H54 (cell line): ENCODE results near the gene NXPH4.

Experiments
- DNase-seq: peaks from one replicate; pipeline ENCODE4 v3.0.0; 2011; ENCODE audit warnings: low spot score, mixed read lengths; ENCODE audit not compliant: insufficient read length
- FAIRE-seq: peaks from 3 replicates; lab custom pipeline; 2011; peaks lifted over from hg19 to GRCh38; lab: Jason Lieb, UNC
- POLR2A ChIP-seq: IDR thresholded peaks from 2 replicates; pipeline ENCODE4 v1.6.1; 2011; ENCODE audit warnings: low read depth, mild to moderate bottlenecking, low read length

NXPH4 gene

DNA sequence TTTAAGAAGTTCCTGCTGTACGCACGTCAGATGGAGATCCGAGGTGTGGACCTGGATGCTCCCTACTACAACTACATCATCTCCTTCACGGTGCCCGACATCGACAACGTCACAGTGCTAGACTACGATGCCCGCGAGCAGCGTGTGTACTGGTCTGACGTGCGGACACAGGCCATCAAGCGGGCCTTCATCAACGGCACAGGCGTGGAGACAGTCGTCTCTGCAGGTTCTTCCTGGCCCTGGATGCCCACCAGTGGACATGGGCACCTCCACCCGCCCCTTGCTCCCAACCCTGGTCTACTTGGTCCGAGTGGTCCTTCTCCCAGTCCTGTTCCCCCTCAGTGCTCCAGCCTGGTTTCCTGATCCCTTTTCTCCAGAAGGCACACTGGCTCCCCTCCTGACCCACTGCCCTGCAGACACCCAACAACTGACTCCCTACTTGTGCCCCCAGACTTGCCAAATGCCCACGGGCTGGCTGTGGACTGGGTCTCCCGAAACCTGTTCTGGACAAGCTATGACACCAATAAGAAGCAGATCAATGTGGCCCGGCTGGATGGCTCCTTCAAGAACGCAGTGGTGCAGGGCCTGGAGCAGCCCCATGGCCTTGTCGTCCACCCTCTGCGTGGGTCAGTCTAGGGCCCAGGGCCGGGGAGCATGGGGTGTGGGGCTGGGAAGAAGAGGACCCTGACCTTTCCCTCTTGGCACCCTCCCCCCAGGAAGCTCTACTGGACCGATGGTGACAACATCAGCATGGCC lies 37.1 kb upstream of the NXPH4 start:
- no peak for FAIRE-seq
- TF ChIP-seq POLR2A, result no peak
- DNase-seq, result no peak

DNA sequence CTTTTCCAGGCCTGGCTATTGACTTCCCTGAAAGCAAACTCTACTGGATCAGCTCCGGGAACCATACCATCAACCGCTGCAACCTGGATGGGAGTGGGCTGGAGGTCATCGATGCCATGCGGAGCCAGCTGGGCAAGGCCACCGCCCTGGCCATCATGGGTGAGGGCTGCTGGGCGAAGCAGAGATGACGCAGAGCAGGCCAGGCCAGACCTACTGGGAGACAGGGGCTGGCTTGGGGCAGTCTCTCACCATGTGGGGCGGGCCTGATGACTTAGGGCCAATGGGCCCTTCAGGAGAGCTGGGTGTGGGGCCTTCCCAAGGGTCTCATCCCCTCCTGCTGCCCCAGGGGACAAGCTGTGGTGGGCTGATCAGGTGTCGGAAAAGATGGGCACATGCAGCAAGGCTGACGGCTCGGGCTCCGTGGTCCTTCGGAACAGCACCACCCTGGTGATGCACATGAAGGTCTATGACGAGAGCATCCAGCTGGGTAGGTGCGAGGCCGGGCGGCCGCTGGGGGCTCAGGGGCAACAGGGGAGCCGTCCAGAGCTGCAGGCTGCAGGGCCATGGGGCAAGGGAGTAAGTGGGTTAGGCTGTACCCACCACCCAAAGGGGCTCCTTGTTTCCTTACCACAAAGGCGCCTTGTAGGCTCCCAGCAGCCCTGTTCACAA lies 36.1 kb upstream of the NXPH4 start:
- TF ChIP-seq POLR2A, result no peak
- DNase-seq (no peak), FAIRE-seq (no peak)

DNA sequence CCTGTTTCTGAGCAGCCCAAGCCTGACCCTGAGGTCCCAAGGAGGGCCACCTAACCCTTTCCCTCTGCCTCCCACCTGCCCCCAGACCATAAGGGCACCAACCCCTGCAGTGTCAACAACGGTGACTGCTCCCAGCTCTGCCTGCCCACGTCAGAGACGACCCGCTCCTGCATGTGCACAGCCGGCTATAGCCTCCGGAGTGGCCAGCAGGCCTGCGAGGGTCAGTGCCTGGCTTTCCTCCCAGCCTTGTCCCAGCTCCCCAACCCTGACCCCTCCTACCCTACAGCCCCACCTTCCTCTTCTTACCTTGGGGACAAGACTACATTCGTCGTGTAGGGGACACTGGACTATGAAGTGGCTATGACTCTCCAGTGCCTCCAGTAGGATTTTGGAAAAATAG lies 35.5 kb upstream of the NXPH4 start:
- no peak for DNase-seq
- no peak for FAIRE-seq
- TF ChIP-seq POLR2A, result no peak

DNA sequence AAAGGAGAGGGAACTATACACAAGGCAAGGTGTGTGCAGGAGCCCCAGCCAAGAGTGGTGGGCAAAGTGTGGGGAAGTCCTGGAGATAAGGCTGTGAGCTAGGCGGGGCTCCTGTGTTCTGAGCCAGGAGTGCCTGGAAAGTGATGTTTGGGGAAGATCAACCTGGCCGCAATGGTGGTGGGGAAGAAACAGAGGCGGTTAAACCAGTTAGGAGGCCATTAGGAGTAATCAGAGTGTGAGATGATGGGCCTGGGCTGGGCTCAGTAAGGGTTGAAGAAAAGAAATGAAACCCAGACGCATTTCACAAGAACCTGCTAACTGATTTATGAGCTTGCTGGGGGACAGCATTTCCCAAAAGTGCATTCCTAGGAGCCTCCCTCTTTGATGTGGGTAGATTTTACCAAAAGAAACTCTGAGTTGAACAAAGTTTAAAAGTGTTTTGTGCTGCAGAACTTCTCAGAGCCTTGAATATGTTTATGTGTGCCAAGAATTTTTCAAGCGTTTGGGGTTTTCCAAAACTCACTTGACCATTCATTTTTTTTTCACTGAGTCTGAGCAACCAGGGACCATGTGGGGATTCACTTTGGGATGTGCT lies 34.9 kb upstream of the NXPH4 start:
- FAIRE-seq, result no peak

DNA sequence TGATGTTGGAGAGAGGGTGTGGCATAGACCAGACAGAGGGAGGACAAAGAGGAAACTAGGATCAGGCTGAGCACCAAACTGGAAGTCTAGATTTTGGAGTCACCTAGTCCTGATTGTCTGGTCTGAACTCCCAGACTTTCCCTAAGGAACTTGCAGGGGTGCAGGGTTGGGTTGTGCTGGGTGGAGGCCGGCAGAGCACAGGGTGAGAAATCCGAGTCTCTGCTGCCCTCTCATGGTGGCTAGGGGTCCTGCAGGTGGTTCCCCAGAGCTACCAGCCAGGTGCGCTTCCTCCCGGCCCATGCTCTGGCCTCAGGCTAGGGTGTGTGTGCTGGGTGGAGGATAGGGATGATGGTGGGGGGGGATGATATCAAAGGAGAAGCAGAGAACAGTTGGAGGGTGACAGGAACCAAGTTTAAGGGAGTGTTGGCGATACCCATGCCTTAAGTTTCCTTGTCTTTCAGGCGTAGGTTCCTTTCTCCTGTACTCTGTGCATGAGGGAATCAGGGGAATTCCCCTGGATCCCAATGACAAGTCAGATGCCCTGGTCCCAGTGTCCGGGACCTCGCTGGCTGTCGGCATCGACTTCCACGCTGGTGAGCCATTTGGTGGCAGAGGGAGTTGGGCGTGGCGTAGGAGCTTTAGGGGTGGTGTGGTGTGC lies 33.5 kb upstream of the NXPH4 start:
- peak; percentile 75 for FAIRE-seq
- DNase-seq, result peak; percentile 97
- no peak for TF ChIP-seq POLR2A

More for the DNA sequence above, 34.9 kb upstream of the NXPH4 start:
- no peak for TF ChIP-seq POLR2A
- DNase-seq, result no peak

DNA sequence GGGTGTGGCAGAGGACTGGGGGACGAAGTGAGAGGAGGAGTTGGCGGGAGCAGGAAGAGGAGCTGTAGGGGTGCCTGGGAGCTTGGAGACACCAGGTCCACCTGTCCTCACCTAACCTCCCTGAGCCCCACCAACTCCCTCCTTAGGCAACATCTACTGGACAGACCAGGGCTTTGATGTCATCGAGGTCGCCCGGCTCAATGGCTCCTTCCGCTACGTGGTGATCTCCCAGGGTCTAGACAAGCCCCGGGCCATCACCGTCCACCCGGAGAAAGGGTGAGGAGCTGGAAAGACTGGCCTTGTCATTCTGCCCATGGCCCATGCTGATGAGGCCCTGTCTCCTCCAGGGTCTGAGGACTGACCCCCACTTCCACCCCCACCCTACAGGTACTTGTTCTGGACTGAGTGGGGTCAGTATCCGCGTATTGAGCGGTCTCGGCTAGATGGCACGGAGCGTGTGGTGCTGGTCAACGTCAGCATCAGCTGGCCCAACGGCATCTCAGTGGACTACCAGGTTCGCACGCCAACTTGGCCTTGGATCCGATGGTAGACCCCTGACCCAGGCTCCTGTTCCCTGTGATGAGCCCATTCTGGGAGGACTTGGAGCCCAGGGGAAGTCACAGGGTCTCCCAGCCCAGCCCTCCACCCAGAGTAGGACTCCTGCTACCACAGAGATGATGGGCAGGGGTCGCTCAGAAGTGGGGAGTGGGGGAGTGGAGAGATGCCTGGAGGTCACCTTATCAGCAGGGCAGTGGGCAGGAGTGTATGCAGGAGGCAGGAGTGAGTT lies 32.5 kb upstream of the NXPH4 start:
- FAIRE-seq (no peak), DNase-seq (no peak)
- TF ChIP-seq POLR2A, result no peak

DNA sequence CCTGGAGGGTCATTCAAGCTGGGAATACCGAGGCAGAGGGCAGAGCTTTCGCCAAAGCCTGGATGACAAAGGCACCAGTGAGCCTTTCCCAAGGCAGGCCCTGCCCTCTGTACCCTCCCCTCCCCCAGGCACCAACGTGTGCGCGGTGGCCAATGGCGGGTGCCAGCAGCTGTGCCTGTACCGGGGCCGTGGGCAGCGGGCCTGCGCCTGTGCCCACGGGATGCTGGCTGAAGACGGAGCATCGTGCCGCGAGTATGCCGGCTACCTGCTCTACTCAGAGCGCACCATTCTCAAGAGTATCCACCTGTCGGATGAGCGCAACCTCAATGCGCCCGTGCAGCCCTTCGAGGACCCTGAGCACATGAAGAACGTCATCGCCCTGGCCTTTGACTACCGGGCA lies 31.2 kb upstream of the NXPH4 start:
- TF ChIP-seq POLR2A, result no peak
- FAIRE-seq, result no peak

DNA sequence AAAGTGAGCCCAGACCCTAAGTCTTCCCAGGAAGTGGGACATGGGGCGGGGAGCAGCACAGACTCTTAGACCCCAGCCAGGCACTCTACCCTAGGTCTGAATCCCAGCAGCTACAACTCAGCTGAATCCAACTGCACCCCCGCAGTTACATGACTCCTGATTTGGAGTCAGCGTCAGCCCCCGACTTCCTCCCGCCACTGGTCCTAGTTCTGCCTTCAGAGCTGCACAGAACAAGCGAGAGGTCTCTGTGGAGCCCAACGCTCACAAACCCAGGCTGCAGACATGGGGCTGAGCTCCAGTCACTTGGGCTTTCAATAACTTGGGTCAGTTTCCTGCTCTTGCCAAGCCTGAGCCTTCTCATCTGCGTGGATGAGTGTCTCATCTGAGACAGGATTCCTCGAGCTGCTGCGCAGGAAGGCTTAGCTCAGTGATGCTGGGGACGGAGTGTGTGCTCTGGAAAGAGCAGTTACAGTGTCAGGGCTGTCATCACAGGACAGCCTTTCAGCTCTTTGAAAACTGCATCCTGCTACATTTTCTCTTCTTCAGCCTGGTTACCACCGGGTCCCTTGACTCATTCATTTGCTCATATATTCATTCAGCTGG lies 30.6 kb upstream of the NXPH4 start:
- no peak for TF ChIP-seq POLR2A
- FAIRE-seq (no peak), DNase-seq (no peak)

More for the DNA sequence above, 31.2 kb upstream of the NXPH4 start:
- DNase-seq, result no peak

DNA sequence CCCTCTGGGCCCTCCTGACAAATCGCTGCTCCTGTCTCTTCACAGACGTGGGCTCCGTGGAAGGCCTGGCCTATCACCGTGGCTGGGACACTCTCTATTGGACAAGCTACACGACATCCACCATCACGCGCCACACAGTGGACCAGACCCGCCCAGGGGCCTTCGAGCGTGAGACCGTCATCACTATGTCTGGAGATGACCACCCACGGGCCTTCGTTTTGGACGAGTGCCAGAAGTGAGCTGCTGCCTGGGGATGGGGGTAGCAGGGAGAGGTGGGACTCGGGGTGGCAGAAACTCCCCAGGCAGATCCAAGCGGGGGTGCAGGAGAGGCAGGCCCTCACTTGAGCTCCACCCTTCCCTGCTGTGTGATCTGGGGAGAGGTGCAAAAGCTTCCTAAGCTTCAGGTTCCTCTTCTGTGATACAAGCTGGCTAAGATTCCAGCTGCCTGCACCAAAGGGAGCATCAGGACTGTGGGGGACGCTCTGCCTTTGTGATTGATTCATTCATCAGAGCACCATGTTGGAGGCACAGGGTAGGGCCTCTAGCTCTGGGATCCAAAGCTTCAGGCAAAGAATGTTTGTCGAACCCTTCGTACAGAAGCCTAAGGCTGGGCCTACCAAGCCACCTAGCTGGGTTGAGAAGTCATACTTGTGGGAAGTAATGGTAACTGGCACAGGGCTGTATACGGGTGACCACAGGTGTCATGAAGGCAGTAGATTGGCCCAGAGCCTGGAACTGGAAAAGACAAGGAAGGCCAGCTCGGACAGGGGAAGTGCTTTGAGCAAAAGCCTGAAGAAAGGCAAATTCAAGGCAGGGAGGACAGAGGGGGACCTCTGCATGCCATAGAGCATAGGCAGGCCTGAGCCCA lies 29.1 kb upstream of the NXPH4 start:
- no peak for FAIRE-seq

DNA sequence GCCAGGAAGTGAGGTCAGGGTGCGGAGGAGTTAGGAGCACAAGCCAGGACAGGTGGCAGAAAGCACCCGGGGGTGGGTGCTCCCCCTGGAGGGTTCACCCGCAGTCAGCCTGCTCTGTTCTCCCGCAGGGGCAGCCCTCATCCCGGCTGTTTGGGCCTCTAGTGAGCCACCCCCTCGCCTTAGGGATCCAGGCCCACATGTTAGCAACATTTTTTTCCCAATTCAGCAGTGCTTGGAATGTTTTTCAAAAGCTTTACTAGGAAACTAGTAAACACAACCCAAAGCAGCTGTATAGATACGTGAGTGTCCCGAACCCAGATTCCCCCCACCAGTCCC lies 28.5 kb upstream of the NXPH4 start:
- TF ChIP-seq POLR2A, result no peak
- FAIRE-seq, result no peak
- DNase-seq, result no peak

More for the DNA sequence above, 29.1 kb upstream of the NXPH4 start:
- DNase-seq, result no peak
- no peak for TF ChIP-seq POLR2A

DNA sequence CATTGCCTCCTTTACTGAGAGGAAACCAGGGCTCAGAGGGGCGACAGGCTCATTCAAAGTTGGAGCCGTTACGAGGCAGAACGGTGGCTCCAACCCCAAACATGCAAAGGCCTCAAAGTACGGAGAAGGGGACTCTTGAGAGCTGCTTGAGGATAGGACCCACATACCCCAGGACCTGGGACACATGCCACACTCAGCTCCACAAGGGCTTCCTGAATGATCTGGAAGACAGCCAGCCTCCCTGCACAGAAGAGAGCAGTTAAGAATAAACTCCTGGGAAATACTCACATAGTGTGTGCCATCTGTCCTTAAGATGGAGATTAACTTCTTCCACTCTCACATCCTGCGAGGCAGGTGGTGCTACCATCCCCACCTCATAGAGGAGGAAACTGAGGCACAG lies 26.6 kb upstream of the NXPH4 start:
- no peak for TF ChIP-seq POLR2A
- FAIRE-seq, result no peak
- no peak for DNase-seq

DNA sequence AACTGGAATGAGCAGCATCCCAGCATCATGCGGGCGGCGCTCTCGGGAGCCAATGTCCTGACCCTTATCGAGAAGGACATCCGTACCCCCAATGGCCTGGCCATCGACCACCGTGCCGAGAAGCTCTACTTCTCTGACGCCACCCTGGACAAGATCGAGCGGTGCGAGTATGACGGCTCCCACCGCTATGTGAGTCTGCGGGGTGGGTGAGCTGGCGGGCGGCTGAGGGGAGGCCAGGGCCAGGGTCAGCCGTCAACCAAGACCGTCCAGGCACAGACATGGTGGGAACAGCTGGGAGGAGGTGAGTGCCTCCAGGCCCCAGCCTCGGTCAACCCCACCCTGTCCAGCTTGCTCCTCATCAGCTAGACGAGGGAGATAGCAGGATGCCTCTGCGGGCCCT lies 25.8 kb upstream of the NXPH4 start:
- FAIRE-seq, result no peak
- TF ChIP-seq POLR2A, result no peak
- DNase-seq, result no peak
